ENCODE data around the gene ITFG1. TPM values are rescaled to one million over a fixed set of nuclear protein-coding genes. Genes with fewer than 3 reads are reported as not detected.

Gene ITFG1
- total RNA-seq, 6 experiments from 2014 or later = 29.9 to 43.8 (median 39.2) TPM

DNA sequence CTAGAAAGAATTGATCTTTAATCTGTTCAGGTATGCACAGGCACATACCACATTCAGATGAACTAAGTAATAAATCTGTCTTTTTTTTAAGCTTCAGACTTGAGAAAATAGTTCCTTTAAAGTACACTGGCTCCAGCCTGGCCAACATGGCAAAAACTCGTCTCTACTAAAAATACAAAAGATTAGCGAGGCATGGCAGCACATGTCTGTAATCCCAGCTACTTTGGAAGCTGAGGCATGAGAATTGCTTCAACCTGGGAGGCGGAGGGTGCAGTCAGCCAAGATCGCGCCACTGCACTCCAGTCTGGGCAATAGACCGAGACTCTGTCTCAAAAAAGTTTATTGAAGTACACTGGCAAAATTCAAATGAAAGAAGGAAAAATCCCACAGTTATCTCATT is 206.1 kb downstream of the ITFG1 start:
- DNase-seq (no peak), ATAC-seq (no peak)
- Histone ChIP-seq H3K27ac (no peak overlapping the region), H3K27me3 (no peaks in the 10 kb centered on the region), H3K4me3 (no peak overlapping the region), H3K4me1 (no peaks in the 10 kb centered on the region), H3K9me3 (no peaks in the 10 kb centered on the region), H3K36me3 (no peaks in the 10 kb centered on the region)
- WGBS (ENCODE audit: insufficient coverage, low coverage, low lambda C conversion rate, missing lambda C conversion rate) = 97% methylated on average over 6 of the region's 6 CpGs
- intact Hi-C loops (cut with DNase I) = no loop called here
- TF ChIP-seq, protein P1, sequence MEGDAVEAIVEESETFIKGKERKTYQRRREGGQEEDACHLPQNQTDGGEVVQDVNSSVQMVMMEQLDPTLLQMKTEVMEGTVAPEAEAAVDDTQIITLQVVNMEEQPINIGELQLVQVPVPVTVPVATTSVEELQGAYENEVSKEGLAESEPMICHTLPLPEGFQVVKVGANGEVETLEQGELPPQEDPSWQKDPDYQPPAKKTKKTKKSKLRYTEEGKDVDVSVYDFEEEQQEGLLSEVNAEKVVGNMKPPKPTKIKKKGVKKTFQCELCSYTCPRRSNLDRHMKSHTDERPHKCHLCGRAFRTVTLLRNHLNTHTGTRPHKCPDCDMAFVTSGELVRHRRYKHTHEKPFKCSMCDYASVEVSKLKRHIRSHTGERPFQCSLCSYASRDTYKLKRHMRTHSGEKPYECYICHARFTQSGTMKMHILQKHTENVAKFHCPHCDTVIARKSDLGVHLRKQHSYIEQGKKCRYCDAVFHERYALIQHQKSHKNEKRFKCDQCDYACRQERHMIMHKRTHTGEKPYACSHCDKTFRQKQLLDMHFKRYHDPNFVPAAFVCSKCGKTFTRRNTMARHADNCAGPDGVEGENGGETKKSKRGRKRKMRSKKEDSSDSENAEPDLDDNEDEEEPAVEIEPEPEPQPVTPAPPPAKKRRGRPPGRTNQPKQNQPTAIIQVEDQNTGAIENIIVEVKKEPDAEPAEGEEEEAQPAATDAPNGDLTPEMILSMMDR (IDR thresholded peaks at IDR 0.05) = no peak
- TF ChIP-seq POLR2A (IDR thresholded peaks at IDR 0.05) = no peak

DNA sequence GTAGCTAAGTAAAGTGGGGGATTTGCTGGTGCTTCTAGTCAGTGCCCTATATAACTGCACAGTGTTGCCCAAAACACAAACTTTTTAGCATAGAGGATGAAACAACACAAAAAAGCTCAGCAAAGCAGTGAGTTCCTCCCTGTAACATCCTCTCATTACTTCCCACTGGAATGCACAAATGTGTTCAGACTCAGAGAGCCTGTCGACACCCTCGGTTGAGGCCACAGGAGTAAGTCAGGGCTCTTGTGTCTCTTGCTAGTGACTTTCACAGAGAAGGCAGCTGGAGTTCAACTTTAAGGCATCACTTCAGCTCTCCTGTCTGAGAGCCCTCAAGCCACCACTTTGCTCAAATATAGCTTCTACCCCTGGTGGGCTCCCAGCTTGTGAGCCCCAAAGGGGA is 209.9 kb downstream of the ITFG1 start:
- no peak overlapping the region for H3K27ac ChIP-seq
- H3K27me3 ChIP-seq = no peaks in the 10 kb centered on the region
- H3K9me3 ChIP-seq = no peaks in the 10 kb centered on the region
- intact Hi-C loops (cut with DNase I) = no loop called here
- WGBS (ENCODE audit: insufficient coverage, low coverage, low lambda C conversion rate, missing lambda C conversion rate) = 60% methylated on average over 1 of the region's 2 CpGs
- H3K4me1 ChIP-seq = no peaks in the 10 kb centered on the region
- ATAC-seq = no peak
- no peak for DNase-seq
- H3K4me3 ChIP-seq = no peak overlapping the region
- TF ChIP-seq, protein P1 (IDR thresholded peaks at IDR 0.05) = no peak
- TF ChIP-seq POLR2A (IDR thresholded peaks at IDR 0.05) = no peak
- no peaks in the 10 kb centered on the region for H3K36me3 ChIP-seq

DNA sequence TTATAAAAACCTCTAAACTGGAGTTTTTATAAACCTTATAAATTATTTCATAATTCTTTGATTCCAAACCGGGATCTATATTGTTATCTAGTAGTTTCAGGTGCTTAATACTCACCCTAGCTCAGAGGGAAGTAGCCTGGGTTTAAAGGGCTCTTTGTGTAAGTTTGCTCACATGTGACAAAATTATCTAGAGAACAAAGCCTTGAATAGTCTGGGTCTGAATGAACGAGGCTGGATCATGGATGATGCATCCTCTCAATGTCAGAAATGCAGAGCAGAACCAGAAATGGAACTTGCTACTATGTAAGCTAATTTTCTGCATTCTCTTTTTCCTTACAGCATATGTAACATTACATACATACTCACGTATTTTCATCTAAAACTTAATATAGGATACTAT is 213.2 kb downstream of the ITFG1 start:
- Histone ChIP-seq H3K4me3 (no peak overlapping the region), H3K4me1 (no peaks in the 10 kb centered on the region), H3K9me3 (no peaks in the 10 kb centered on the region), H3K27ac (no peak overlapping the region), H3K36me3 (no peaks in the 10 kb centered on the region), H3K27me3 (no peaks in the 10 kb centered on the region)
- 82% methylated on average over 3 of the region's 3 CpGs for WGBS (ENCODE audit: insufficient coverage, low coverage, low lambda C conversion rate, missing lambda C conversion rate)
- DNase-seq (no peak), ATAC-seq (no peak)
- no peak for TF ChIP-seq POLR2A (IDR thresholded peaks at IDR 0.05)
- TF ChIP-seq, protein P1 (IDR thresholded peaks at IDR 0.05) = no peak
- intact Hi-C loops (cut with DNase I) = no loop called here

GRCh38 chr16:47244206-47244605 is 216.7 kb downstream of the ITFG1 start:
- H3K27me3 ChIP-seq = no peaks in the 10 kb centered on the region
- 98% methylated on average over 4 of the region's 4 CpGs for WGBS (ENCODE audit: insufficient coverage, low coverage, low lambda C conversion rate, missing lambda C conversion rate)

More at GRCh38 chr16:47244206-47244605, 216.7 kb downstream of the ITFG1 start:
- Histone ChIP-seq H3K4me1 (no peaks in the 10 kb centered on the region), H3K36me3 (no peaks in the 10 kb centered on the region), H3K4me3 (no peak overlapping the region), H3K27ac (no peak overlapping the region), H3K9me3 (no peaks in the 10 kb centered on the region)
- no peak for ATAC-seq
- no peak for TF ChIP-seq POLR2A (IDR thresholded peaks at IDR 0.05)
- TF ChIP-seq, protein P1 (IDR thresholded peaks at IDR 0.05) = no peak
- no peak for DNase-seq
- intact Hi-C loops (cut with DNase I) = no loop called here

Measured in right lobe of liver (tissue), 6 donors.